ENCODE results near the gene OXSR1. TPM values are rescaled to one million over a fixed set of nuclear protein-coding genes. Genes with fewer than 3 reads are reported as not detected.

OXSR1 gene
- total RNA-seq, 1 donor from 2014 or later: 32.7 TPM

GRCh38 chr3:38141173-38141951, 24.0 kb upstream of the OXSR1 start:
- no peak for DNase-seq
- no peak overlapping the region for H3K4me3 ChIP-seq
- peaks cover 22% of the 10 kb centered on the region for H3K4me1 ChIP-seq
- no peak overlapping the region for H3K27ac ChIP-seq
- H3K36me3 ChIP-seq: peaks cover 13% of the 10 kb centered on the region
- no peaks in the 10 kb centered on the region for H3K27me3 ChIP-seq
- H3K9me3 ChIP-seq: no peaks in the 10 kb centered on the region
- no peak for TF ChIP-seq CTCF (IDR thresholded peaks at IDR 0.05)
- ATAC-seq: no peak
- intact Hi-C loops (cut with DNase I): no loop called here

- ATAC-seq (no peak), DNase-seq (no peak)
- TF ChIP-seq CTCF (IDR thresholded peaks at IDR 0.05): no peak
- Histone ChIP-seq H3K27ac (no peak overlapping the region), H3K36me3 (peaks cover 13% of the 10 kb centered on the region), H3K4me3 (no peak overlapping the region), H3K9me3 (no peaks in the 10 kb centered on the region), H3K4me1 (peaks cover 22% of the 10 kb centered on the region), H3K27me3 (no peaks in the 10 kb centered on the region)
- intact Hi-C loops (cut with DNase I): no loop called here
These were observed 23.4 kb upstream of the OXSR1 start for GRCh38 chr3:38141952-38142273.

- TF ChIP-seq CTCF (IDR thresholded peaks at IDR 0.05): no peak
- Histone ChIP-seq H3K27me3 (no peaks in the 10 kb centered on the region), H3K4me1 (peaks cover 18% of the 10 kb centered on the region), H3K27ac (no peak overlapping the region), H3K36me3 (peaks cover 13% of the 10 kb centered on the region), H3K9me3 (no peaks in the 10 kb centered on the region), H3K4me3 (no peak overlapping the region)
- intact Hi-C loops (cut with DNase I): no loop called here
- DNase-seq (no peak), ATAC-seq (no peak)
These were observed 22.4 kb upstream of the OXSR1 start for GRCh38 chr3:38142959-38143358.

- Histone ChIP-seq H3K36me3 (peaks cover 13% of the 10 kb centered on the region), H3K4me3 (no peak overlapping the region), H3K27ac (no peak overlapping the region), H3K4me1 (peaks cover 14% of the 10 kb centered on the region), H3K9me3 (no peaks in the 10 kb centered on the region), H3K27me3 (no peaks in the 10 kb centered on the region)
- intact Hi-C loops (cut with DNase I): no loop called here
- no peak for ATAC-seq
- TF ChIP-seq CTCF (IDR thresholded peaks at IDR 0.05): no peak
- DNase-seq: no peak
These were observed 21.8 kb upstream of the OXSR1 start for GRCh38 chr3:38143511-38143910.

GRCh38 chr3:38146504-38146903, 18.8 kb upstream of the OXSR1 start:
- DNase-seq (no peak), ATAC-seq (no peak)
- Histone ChIP-seq H3K27me3 (no peaks in the 10 kb centered on the region), H3K4me1 (peaks cover 6% of the 10 kb centered on the region), H3K4me3 (no peak overlapping the region), H3K9me3 (no peaks in the 10 kb centered on the region), H3K36me3 (peaks cover 2% of the 10 kb centered on the region), H3K27ac (no peak overlapping the region)
- intact Hi-C loops (cut with DNase I): no loop called here
- no peak for TF ChIP-seq CTCF (IDR thresholded peaks at IDR 0.05)

- ATAC-seq: peak; percentile 45
- no peaks in the 10 kb centered on the region for H3K27me3 ChIP-seq
- H3K4me3 ChIP-seq: no peak overlapping the region
- H3K9me3 ChIP-seq: no peaks in the 10 kb centered on the region
- no peak for TF ChIP-seq CTCF (IDR thresholded peaks at IDR 0.05)
- H3K4me1 ChIP-seq: peaks cover 6% of the 10 kb centered on the region
- no peak for DNase-seq
- H3K36me3 ChIP-seq: no peaks in the 10 kb centered on the region
- intact Hi-C loops (cut with DNase I): no loop called here
- H3K27ac ChIP-seq: no peak overlapping the region
These were observed 17.9 kb upstream of the OXSR1 start for GRCh38 chr3:38147421-38147820.
